Astrocyte (in vitro differentiated cells and primary cell): ENCODE data around the gene PRDM11. TPM values are rescaled to one million over a fixed set of nuclear protein-coding genes. Genes with fewer than 3 reads are reported as not detected.

ENCODE experiments used
- DNase-seq: peaks from one replicate; pipeline ENCODE4 v3.0.0-alpha.2; 2010; ENCODE audit warnings: low read depth
- FAIRE-seq: peaks from 2 replicates; lab custom pipeline; 2011; peaks lifted over from hg19 to GRCh38; lab: Jason Lieb, UNC
- H2AFZ ChIP-seq: 2 replicates; pipeline ENCODE4 v1.6.0; 2012; ENCODE audit warnings: low read depth, low read length, inconsistent platforms
- H3K27ac ChIP-seq: 2 replicates; pipeline ENCODE4 v1.5.1; 2011; ENCODE audit warnings: low read depth, low read length, inconsistent platforms
- H3K27me3 ChIP-seq: 2 replicates; pipeline ENCODE4 v1.6.0; 2011; ENCODE audit warnings: low read length, inconsistent platforms; ENCODE audit not compliant: insufficient read depth
- H3K36me3 ChIP-seq: 2 replicates; pipeline ENCODE4 v1.5.1; 2011; ENCODE audit warnings: low read length, inconsistent platforms; ENCODE audit not compliant: insufficient read depth
- H3K4me1 ChIP-seq: 2 replicates; pipeline ENCODE4 v1.5.1; 2011; ENCODE audit warnings: low read length, inconsistent platforms; ENCODE audit not compliant: insufficient read depth
- H3K4me2 ChIP-seq: 2 replicates; pipeline ENCODE4 v1.6.0; 2012; ENCODE audit warnings: low read length, inconsistent platforms
- H3K4me3 ChIP-seq: 2 replicates; pipeline ENCODE4 v1.5.1; 2011; ENCODE audit warnings: low read depth, mild to moderate bottlenecking, low read length, inconsistent platforms; ENCODE audit not compliant: insufficient read depth
- H3K79me2 ChIP-seq: 2 replicates; pipeline ENCODE4 v1.6.0; 2012; ENCODE audit warnings: mild to moderate bottlenecking, low read length, inconsistent platforms; ENCODE audit not compliant: insufficient read depth
- H3K9ac ChIP-seq: 2 replicates; pipeline ENCODE4 v1.6.0; 2012; ENCODE audit warnings: mild to moderate bottlenecking, low read length, inconsistent platforms
- H3K9me3 ChIP-seq: 2 replicates; pipeline ENCODE4 v1.5.1; 2012; ENCODE audit warnings: low read depth, mild to moderate bottlenecking, low read length, inconsistent platforms; ENCODE audit not compliant: insufficient read depth
- H4K20me1 ChIP-seq: 2 replicates; pipeline ENCODE4 v1.6.0; 2012; ENCODE audit warnings: low read length, inconsistent platforms; ENCODE audit not compliant: insufficient read depth
- H3K27ac Mint-ChIP-seq: one replicate; pipeline ENCODE4 v1.8.0; 2021; ENCODE audit warnings: mild to moderate bottlenecking, mixed read lengths; ENCODE audit not compliant: unreplicated experiment
- H3K27me3 Mint-ChIP-seq: one replicate; pipeline ENCODE4 v1.8.0; 2021; ENCODE audit warnings: low read depth, mixed read lengths; ENCODE audit not compliant: unreplicated experiment
- H3K36me3 Mint-ChIP-seq: one replicate; pipeline ENCODE4 v1.8.0; 2021; ENCODE audit warnings: low read depth, mixed read lengths; ENCODE audit not compliant: unreplicated experiment
- H3K4me1 Mint-ChIP-seq: one replicate; pipeline ENCODE4 v1.8.0; 2021; ENCODE audit warnings: low read depth, mixed read lengths; ENCODE audit not compliant: unreplicated experiment
- H3K4me3 Mint-ChIP-seq: one replicate; pipeline ENCODE4 v1.8.0; 2021; ENCODE audit warnings: mild to moderate bottlenecking, moderate library complexity, mixed read lengths; ENCODE audit not compliant: unreplicated experiment
- H3K9me3 Mint-ChIP-seq: one replicate; pipeline ENCODE4 v1.8.0; 2021; ENCODE audit warnings: mild to moderate bottlenecking, mixed read lengths; ENCODE audit not compliant: unreplicated experiment
- CTCF ChIP-seq: IDR thresholded peaks from 2 replicates; pipeline ENCODE4 v1.5.1; 2011; ENCODE audit warnings: low read depth, mild to moderate bottlenecking, inconsistent platforms, low read length, moderate library complexity; ENCODE audit not compliant: insufficient read depth
- EZH2 ChIP-seq: IDR thresholded peaks from 2 replicates; pipeline ENCODE4 v1.6.1; 2012; ENCODE audit warnings: mild to moderate bottlenecking, low read length, inconsistent platforms; ENCODE audit not compliant: insufficient read depth
- total RNA-seq: library from RNA; stranded (reverse); gene quantifications from 2 replicates; pipeline ENCODE4 v1.2.1, GENCODE V29; 2021

The PRDM11 gene
- total RNA-seq, 1 donor from 2014 or later: 9.1 TPM

DNA sequence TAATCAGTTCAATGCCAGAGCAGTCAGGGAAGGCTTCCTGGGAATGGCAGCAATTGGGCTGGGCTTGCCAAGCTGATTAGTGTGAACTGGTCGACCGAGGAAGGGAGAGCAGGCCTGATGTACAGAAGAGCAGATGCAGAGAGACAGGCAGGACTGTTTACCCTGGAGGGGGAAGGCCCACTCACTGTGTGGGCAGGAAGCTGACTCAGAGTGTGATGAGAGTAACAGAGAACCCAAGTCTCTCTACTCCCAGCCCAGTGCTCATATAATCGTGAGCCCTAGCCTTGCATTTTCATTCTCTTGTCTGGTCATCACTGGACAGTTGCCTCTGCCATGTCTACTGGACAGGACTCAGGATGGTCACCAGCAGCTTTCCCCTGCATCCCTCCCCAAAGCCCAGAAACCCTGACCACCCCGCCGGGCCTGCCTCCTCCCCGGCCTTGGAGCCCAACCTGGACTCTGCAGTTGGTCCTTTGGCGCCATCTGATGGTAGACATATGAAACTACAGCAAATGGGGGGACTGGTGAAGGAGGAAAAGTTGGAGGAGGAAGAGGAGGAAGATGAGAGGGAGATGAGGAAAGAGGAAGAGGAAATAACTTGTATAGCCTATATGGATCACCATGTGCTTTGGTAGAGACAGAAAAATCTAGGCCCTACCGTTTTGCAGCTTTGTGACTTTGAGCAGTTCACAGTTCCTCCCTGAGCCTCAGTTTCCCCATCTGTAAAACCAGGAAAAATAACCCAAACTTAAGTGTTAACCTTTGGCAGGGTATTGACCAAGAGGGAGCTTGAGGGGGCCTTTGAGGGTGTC is 43.4 kb upstream of the PRDM11 start:
- peak overlapping the region; percentile 38 for H3K9ac ChIP-seq
- H3K27ac ChIP-seq: no peak overlapping the region
- H2AFZ ChIP-seq: peak overlapping the region; percentile 65
- TF ChIP-seq EZH2 (no peak), CTCF (peak; percentile 91)
- H3K4me3 ChIP-seq: peak overlapping the region; percentile 31
- Mint-ChIP-seq H3K4me1 (peaks cover 7% of the 10 kb centered on the region), H3K27me3 (peaks cover 39% of the 10 kb centered on the region), H3K36me3 (no peaks in the 10 kb centered on the region), H3K4me3 (no peak overlapping the region), H3K27ac (peak overlapping the region; percentile 21), H3K9me3 (peaks cover 2% of the 10 kb centered on the region)
- FAIRE-seq (peak; percentile 49), DNase-seq (peak; percentile 74)
- peaks cover 9% of the 10 kb centered on the region for H3K4me1 ChIP-seq
- peaks cover 27% of the 10 kb centered on the region for H3K27me3 ChIP-seq
- H3K36me3 ChIP-seq: no peaks in the 10 kb centered on the region
- H3K79me2 ChIP-seq: no peaks in the 10 kb centered on the region
- peaks cover 2% of the 10 kb centered on the region for H4K20me1 ChIP-seq
- H3K9me3 ChIP-seq: no peaks in the 10 kb centered on the region
- peak overlapping the region; percentile 86 for H3K4me2 ChIP-seq

- Mint-ChIP-seq H3K27ac (no peak overlapping the region), H3K36me3 (no peaks in the 10 kb centered on the region), H3K27me3 (peaks cover 37% of the 10 kb centered on the region), H3K4me3 (no peak overlapping the region), H3K9me3 (peaks cover 2% of the 10 kb centered on the region), H3K4me1 (peaks cover 7% of the 10 kb centered on the region)
- TF ChIP-seq EZH2 (no peak), CTCF (no peak)
- Histone ChIP-seq H3K27me3 (peaks cover 27% of the 10 kb centered on the region), H3K4me1 (peaks cover 9% of the 10 kb centered on the region), H3K36me3 (no peaks in the 10 kb centered on the region), H3K4me3 (no peak overlapping the region), H3K27ac (no peak overlapping the region), H2AFZ (no peak overlapping the region), H3K9ac (no peak overlapping the region), H3K4me2 (no peak overlapping the region), H3K79me2 (no peaks in the 10 kb centered on the region), H4K20me1 (no peaks in the 10 kb centered on the region), H3K9me3 (no peaks in the 10 kb centered on the region)
- no peak for FAIRE-seq
- no peak for DNase-seq
Observed at GRCh38 chr11:45104006-45104789, 42.2 kb upstream of the PRDM11 start.
